GM19463 (cell line): ENCODE measurements around the gene CHST2.

Experiments
- ATAC-seq: cut with Tn5 transposase; IDR thresholded peaks from one replicate; pipeline ENCODE4 v1.9.1; 2021; ENCODE audit warnings: mild to moderate bottlenecking, moderate library complexity; ENCODE audit not compliant: unreplicated experiment

Gene CHST2

DNA sequence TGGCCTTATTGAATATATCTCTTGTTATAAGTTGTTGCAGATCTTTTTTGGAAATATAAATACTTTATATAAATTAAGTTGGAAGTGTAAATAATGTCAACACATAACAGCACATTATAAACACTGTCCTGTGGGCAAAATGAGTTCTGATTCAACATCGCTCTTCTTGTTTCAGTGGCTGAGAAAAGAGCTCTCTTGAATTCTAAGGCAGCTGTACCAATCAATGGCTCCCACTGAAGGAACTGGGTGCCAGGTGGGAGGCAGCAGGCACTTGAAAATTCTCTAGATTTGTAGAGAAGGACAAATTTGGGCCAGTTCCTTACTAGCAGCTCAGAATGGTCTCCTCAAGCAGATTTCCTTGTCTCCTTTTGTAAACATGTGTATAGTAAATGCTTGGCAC is 45.6 kb downstream of the CHST2 start:
- ATAC-seq: no peak

DNA sequence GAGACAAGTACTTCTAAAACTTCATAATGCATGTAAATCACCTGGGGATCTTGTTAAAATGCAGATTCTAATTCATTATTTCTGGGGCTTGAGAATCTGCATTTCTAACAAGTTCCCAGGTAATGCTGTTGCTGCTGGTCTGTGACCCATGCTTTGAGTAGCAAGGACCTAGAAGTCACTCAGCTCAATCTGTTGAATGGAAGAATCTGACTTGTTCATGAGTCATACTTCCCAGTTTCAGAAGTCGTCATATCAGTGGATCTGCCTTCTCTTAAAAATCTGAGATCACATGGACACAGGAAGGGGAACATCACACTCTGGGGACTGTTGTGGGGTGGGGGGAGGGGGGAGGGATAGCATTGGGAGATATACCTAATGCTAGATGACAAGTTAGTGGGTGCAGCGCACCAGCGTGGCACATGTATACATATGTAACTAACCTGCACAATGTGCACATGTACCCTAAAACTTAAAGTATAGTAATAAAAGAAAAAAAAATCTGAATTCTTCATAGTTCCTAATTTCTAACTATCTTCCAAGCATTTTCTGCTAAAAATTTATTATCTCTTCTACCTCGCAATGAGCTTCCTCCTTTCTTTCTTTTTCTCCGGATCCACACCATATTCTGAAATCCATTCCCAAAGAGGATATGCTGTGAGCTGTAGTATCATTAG is 46.2 kb downstream of the CHST2 start:
- peak; percentile 85 for ATAC-seq

DNA sequence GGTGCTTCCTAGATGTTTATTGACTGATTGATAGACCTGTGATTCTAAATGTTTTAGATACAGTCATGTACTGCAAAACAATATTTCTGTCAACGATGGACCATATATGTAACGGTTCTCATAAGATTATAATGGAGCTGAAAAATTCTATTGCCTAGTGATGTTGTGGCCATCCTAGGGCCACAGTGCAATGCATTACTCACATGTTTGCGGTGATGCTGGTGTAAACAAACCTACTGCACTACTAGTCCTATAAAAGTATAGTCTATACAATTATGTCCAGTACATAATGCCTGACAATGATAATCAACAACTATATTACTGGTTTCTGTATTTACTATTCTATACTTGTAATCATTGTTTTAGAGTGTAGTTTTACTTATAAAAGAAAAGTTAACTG is 46.8 kb downstream of the CHST2 start:
- ATAC-seq: no peak

DNA sequence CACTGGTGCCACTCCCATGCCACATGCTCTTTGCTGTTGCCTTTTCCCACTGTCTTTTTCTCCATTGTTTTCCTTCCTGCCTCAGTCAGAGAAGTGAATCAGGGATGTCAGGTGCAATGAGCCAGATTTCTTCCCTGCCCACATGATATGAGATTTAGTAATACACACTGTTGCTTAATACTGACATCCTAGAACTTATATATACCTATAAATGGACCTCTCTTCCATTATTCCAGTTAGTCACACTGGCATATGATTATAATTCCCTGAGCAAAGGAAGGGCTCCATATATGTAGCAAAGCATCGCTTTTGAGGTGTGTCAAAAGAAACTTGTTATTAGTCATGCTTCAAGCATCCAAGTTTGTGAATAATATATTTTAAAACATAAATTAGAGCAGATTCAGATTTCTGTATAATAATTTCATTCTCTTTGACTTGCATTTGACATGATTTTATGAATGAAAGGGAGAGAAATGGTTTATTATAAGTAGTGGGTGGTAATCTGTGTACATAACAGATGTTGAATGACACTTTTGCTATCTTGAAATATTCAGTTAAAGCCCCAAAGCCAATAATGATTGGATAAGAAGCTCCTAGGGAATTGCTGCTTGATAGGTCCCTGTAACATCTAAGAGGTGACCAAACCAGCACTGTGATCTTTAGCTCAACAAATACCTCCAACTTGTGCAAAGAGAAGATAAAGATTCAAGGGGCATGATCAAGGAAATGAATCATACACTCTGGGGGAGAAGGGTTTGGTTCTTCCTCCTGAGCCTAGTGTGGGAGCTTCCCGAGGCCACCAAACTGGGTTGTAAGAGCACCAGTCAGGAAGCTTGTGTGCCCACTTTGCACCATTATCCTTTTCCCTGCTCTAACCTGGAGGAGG is 48.6 kb downstream of the CHST2 start:
- ATAC-seq: no peak

DNA sequence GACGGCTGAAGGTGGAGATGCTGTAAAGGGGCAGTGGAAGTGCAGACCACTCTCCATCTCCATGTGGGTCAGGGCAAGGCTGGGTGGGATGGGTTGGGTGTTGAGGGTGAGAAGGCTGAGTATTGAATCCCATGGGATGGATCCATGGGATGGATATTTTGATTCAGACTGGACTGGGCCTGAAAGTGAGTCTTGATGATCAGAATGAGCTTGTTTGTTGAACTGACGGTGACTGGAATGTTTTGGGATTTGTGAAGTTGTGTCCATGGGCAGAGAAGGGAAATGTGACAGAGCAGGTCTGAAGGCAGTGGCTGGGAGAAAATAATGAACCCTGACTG is 49.3 kb downstream of the CHST2 start:
- no peak for ATAC-seq

DNA sequence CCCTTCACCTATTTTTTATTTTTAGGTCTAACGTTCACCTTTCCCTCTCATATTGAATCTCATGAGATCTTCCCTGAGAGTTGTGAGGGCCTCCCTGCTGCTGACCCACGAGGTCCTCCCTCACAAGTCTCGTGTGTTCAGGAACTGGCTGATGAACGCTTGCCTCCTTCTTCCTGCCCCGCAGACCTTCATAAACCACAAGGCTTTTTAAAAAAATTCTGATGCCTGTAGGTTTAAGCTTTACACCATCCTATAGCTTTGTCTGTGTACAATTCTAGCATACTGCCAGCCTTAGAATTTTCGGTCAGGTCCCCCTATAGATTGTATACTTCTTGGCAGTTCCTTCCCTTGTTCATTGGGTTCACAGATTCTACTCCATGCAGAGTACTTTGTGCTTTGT is 50.5 kb downstream of the CHST2 start:
- ATAC-seq: no peak

DNA sequence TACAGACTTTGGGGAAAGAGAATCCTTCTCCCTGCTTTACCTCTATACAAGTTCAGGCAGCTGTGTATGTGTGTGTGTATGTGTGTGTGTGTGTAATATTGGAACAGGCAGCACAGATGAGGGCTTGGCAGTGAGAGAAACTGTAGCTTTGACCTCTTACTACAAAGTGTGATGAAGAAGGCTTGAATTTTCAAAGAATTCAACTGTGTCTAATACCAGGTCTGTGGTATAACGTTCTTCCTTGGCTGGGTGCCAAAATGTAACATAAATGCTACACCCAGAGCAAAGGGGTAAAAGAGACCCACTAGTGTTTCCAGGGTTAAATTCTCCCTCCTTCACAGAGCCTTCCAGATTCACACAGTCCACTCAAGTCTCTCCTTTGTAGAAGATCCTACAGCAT is 51.1 kb downstream of the CHST2 start:
- ATAC-seq: peak; percentile 7

DNA sequence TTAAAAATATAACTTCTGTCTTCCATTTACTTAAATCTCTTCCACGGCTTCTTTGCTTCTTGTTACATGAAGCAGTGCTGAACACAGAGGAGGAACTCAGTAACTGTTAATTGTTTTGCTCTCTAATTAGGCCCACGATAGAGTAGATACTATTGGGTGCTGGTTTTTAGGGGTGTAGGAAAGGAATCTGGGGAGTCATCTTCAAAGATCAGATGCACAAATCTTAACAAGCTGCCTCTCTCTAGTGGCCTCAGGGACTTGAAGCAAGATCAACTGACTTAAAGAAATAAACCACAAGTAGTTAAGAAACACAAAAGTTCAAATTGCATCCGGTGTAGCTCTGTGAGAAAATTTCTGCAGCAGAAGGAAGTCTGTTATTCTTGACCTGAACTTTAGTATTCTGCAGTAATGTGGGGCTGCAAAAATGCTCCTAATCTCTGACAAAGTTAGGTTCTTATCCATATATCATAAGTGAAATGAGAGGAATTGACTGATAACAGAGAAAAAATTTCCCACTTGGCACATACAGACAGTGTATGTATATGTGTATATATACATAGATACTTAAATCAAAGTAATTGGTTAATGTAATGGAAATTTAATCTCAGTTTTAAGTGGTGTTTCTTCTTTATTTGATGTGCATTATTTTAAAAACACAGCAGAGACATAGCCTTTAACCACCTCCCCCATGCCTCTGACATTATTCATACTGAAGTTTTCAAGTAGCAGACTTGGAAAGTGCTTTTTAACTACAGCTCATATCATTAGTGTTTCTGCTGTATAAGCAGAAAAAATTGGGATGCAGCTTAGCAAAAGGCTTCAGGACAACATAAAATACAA is 51.8 kb downstream of the CHST2 start:
- peak; percentile 80 for ATAC-seq

DNA sequence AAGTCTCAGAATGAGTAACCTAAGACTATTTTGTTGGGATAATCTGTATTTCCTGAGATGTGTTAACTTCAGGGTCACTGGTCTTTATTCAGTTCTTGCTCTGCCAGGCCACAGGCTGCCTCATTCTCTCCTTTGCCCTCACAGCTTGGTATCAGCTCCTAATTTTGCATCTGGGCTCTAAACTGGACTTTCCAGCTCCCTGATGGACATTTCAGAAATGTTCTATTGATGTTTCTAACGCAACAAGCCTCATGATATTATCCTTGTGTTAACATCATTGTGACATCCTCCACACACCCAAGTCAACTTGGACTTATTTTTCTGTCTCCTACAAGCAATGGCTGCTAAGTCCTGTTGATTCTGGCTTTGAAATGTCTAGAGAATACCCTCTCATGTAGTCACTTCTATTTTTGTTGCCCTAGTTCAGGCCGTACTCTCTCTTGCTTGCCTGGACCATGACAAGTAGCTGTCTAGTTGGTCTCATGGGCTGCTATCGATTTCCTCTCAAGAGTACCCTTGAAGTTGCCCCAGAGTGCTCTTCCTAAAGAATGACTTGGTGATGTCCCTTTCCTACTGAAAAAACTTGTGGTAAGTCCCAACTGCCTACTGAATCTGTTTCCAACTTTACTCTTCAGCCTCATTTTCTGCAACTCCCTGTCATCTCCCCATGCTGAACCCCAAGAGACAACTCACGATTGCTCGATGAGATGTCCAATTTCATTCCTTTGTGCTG is 52.7 kb downstream of the CHST2 start:
- ATAC-seq: no peak

DNA sequence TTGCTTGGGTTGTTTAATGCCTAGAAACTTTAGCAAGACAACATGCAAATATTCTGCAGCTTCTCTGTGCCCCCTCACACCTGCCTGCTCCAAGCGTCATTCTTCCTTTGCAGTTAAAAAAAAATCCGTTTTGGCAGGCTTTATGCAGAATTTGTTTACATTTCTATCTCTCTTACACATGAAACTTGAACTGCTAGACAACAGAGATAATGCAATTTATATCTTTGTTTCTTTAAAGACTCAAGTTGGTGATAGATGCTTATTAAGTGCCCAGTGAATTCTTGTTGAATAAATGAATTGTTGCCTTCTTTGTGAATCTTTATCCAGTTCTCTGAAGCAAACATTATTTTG is 53.2 kb downstream of the CHST2 start:
- no peak for ATAC-seq

DNA sequence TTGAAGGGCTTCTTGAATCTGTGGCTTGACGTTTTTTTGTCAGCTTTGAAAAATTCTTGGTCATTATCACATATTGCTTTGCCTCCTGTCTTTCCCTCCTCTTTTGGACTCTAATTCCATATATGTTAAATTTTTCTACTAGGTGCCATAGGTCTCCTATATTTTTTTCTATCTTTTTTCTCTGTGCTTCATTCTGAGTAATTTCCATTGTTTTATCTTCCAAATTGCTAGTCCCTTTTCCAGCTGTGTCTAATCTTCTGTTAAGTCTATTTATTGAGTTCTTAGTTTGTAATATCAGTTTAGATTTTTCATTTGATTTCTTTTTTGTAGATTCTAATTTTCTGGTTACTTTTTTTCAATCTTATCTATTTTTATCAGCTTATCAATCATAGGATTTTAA is 53.7 kb downstream of the CHST2 start:
- no peak for ATAC-seq
